ENCODE data around the gene PAGE3.

The PAGE3 gene

GRCh38 chrX:55264816-55265215 is at the start of gene PAGE3:
TSS of gene PAGE3 (minus strand) at chrX:55264916. CDS start at chrX:55263903, 1,013 bp downstream.
- no peak within 1 kb of the TSS for H3K27ac ChIP-seq (ENCODE audit: low read depth, low read length)
- no peak within 1 kb of the TSS for H3K9ac ChIP-seq (ENCODE audit: low read depth in 1 of 2, low read length in 2 of 2)
- no peaks in the 10 kb centered on the region for H3K4me1 ChIP-seq (ENCODE audit: control insufficient read depth in 1 of 2, insufficient read depth in 2 of 2, low read length in 2 of 2)
- H3K36me3 ChIP-seq (ENCODE audit: control insufficient read depth in 1 of 2, insufficient read depth in 2 of 2, low read length in 2 of 2), result no peaks in the 10 kb centered on the region
- H3K9me3 ChIP-seq (ENCODE audit: control insufficient read depth in 1 of 2, low read length in 2 of 2), result no peaks in the 10 kb centered on the region
- H3K4me3 ChIP-seq (ENCODE audit: low read depth in 1 of 2, low read length in 2 of 2), result no peak within 1 kb of the TSS
- no peaks in the 10 kb centered on the region for H3K27me3 ChIP-seq (ENCODE audit: control insufficient read depth in 1 of 2, insufficient read depth in 2 of 2, low read length in 2 of 2)

- no peaks in the 10 kb centered on the region for H3K4me1 ChIP-seq (ENCODE audit: control insufficient read depth in 1 of 2, insufficient read depth in 2 of 2, low read length in 2 of 2)
- H3K27me3 ChIP-seq (ENCODE audit: control insufficient read depth in 1 of 2, insufficient read depth in 2 of 2, low read length in 2 of 2), result no peaks in the 10 kb centered on the region
- no peak overlapping the region for H3K9ac ChIP-seq (ENCODE audit: low read depth in 1 of 2, low read length in 2 of 2)
- no peaks in the 10 kb centered on the region for H3K9me3 ChIP-seq (ENCODE audit: control insufficient read depth in 1 of 2, low read length in 2 of 2)
- H3K4me3 ChIP-seq (ENCODE audit: low read depth in 1 of 2, low read length in 2 of 2), result no peak overlapping the region
- H3K27ac ChIP-seq (ENCODE audit: low read depth, low read length), result no peak overlapping the region
- no peaks in the 10 kb centered on the region for H3K36me3 ChIP-seq (ENCODE audit: control insufficient read depth in 1 of 2, insufficient read depth in 2 of 2, low read length in 2 of 2)
Observed at GRCh38 chrX:55312655-55313054, 47.9 kb upstream of the PAGE3 start.

DNA sequence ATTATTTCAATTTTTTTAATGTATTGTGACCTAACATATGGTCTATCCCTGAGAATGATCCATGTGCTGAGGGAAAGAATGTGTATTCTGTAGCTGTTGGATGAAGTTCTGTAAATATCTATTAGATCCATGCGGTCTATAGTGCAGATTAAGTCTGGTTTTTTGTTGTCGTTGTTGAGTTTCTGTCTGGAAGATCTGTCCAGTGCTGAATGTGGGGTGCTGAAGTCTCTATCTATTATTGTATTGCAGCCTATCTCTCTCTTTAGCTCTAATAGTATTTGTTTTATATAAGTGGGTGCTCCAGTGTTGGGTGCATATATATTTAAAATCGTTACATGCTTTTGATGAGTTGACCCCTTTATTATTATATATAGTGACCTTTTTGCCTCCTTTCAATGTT is 26.2 kb upstream of the PAGE3 start:
- Histone ChIP-seq H3K27me3 (ENCODE audit: control insufficient read depth in 1 of 2, insufficient read depth in 2 of 2, low read length in 2 of 2) (no peaks in the 10 kb centered on the region), H3K4me1 (ENCODE audit: control insufficient read depth in 1 of 2, insufficient read depth in 2 of 2, low read length in 2 of 2) (no peaks in the 10 kb centered on the region), H3K9ac (ENCODE audit: low read depth in 1 of 2, low read length in 2 of 2) (no peak overlapping the region), H3K4me3 (ENCODE audit: low read depth in 1 of 2, low read length in 2 of 2) (no peak overlapping the region), H3K9me3 (ENCODE audit: control insufficient read depth in 1 of 2, low read length in 2 of 2) (no peaks in the 10 kb centered on the region), H3K36me3 (ENCODE audit: control insufficient read depth in 1 of 2, insufficient read depth in 2 of 2, low read length in 2 of 2) (no peaks in the 10 kb centered on the region), H3K27ac (ENCODE audit: low read depth, low read length) (no peak overlapping the region)

- H3K27me3 ChIP-seq (ENCODE audit: control insufficient read depth in 1 of 2, insufficient read depth in 2 of 2, low read length in 2 of 2), result no peaks in the 10 kb centered on the region
- no peaks in the 10 kb centered on the region for H3K4me1 ChIP-seq (ENCODE audit: control insufficient read depth in 1 of 2, insufficient read depth in 2 of 2, low read length in 2 of 2)
- no peak overlapping the region for H3K4me3 ChIP-seq (ENCODE audit: low read depth in 1 of 2, low read length in 2 of 2)
- no peak overlapping the region for H3K27ac ChIP-seq (ENCODE audit: low read depth, low read length)
- H3K9me3 ChIP-seq (ENCODE audit: control insufficient read depth in 1 of 2, low read length in 2 of 2), result no peaks in the 10 kb centered on the region
- H3K36me3 ChIP-seq (ENCODE audit: control insufficient read depth in 1 of 2, insufficient read depth in 2 of 2, low read length in 2 of 2), result no peaks in the 10 kb centered on the region
- no peak overlapping the region for H3K9ac ChIP-seq (ENCODE audit: low read depth in 1 of 2, low read length in 2 of 2)
Observed at GRCh38 chrX:55279832-55280231, 15.1 kb upstream of the PAGE3 start.

DNA sequence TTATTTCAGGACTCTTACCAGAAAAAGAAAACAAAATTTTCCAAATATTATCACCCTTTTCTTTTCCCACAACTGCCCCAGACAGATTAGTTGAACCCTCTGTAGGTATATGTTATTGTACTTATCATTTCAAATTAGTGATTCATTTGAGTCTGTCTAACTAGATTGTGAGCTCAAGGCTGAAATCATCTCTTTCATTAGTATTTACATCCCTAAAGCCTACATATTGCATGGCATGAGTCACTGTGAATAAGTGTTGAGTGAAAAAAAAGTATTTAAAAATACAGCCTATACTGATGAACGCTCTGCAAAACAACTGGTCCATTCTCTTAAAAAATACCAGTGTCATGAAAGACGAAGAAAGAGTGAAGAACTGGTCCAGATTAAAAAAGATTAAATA is 3.9 kb downstream of the PAGE3 start:
- Histone ChIP-seq H3K9me3 (ENCODE audit: control insufficient read depth in 1 of 2, low read length in 2 of 2) (no peaks in the 10 kb centered on the region), H3K9ac (ENCODE audit: low read depth in 1 of 2, low read length in 2 of 2) (no peak overlapping the region), H3K4me3 (ENCODE audit: low read depth in 1 of 2, low read length in 2 of 2) (no peak overlapping the region), H3K27ac (ENCODE audit: low read depth, low read length) (no peak overlapping the region), H3K4me1 (ENCODE audit: control insufficient read depth in 1 of 2, insufficient read depth in 2 of 2, low read length in 2 of 2) (no peaks in the 10 kb centered on the region), H3K27me3 (ENCODE audit: control insufficient read depth in 1 of 2, insufficient read depth in 2 of 2, low read length in 2 of 2) (no peaks in the 10 kb centered on the region), H3K36me3 (ENCODE audit: control insufficient read depth in 1 of 2, insufficient read depth in 2 of 2, low read length in 2 of 2) (no peaks in the 10 kb centered on the region)

DNA sequence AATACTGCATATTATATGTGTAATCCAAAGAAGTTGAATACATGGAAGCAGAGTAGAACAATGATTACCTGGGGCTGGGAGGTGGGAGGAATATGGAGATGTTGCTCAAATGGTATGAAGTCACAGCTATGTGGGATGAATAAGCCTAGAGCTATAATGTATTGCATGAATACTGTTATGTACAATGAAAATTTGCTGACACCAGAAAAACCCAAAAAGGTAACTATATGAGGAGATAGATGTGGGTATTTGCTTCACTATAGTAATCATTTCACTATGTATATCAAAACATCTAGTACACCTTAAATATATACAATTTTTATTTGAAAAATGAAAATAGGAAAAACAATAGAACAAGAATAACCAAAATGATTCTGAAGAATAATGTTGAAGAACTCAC is 11.2 kb downstream of the PAGE3 start:
- Histone ChIP-seq H3K4me1 (ENCODE audit: control insufficient read depth in 1 of 2, insufficient read depth in 2 of 2, low read length in 2 of 2) (no peaks in the 10 kb centered on the region), H3K9me3 (ENCODE audit: control insufficient read depth in 1 of 2, low read length in 2 of 2) (no peaks in the 10 kb centered on the region), H3K4me3 (ENCODE audit: low read depth in 1 of 2, low read length in 2 of 2) (no peak overlapping the region), H3K36me3 (ENCODE audit: control insufficient read depth in 1 of 2, insufficient read depth in 2 of 2, low read length in 2 of 2) (no peaks in the 10 kb centered on the region), H3K9ac (ENCODE audit: low read depth in 1 of 2, low read length in 2 of 2) (no peak overlapping the region), H3K27ac (ENCODE audit: low read depth, low read length) (no peak overlapping the region), H3K27me3 (ENCODE audit: control insufficient read depth in 1 of 2, insufficient read depth in 2 of 2, low read length in 2 of 2) (no peaks in the 10 kb centered on the region)

DNA sequence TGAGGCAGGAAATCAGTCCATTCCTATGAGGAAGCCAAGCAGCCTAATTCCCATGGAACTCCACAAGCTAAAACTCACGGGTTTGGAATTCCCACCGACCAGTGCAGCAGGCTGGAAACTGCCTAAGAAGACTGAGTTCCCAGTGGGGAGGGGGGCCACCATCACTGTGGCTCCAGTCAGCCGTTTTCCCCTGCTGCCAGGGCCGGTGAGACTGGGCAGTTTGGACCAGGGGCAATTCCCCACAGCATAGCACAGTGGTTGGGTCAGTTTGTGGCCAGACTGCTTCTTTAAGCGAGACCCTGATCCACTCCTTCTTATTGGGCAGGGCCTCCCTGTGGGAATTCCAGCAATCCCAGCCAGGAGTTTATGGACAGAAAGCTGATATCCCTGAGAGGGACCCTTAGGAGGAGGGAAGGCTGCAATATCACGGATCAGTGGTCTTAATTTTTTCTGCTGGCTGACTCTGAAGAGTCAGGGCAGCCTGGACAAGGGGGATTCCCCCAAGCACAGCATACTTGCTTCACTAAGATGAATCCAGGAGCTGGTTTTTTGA is 23.9 kb downstream of the PAGE3 start:
- Histone ChIP-seq H3K4me1 (ENCODE audit: control insufficient read depth in 1 of 2, insufficient read depth in 2 of 2, low read length in 2 of 2) (no peaks in the 10 kb centered on the region), H3K36me3 (ENCODE audit: control insufficient read depth in 1 of 2, insufficient read depth in 2 of 2, low read length in 2 of 2) (no peaks in the 10 kb centered on the region), H3K27me3 (ENCODE audit: control insufficient read depth in 1 of 2, insufficient read depth in 2 of 2, low read length in 2 of 2) (no peaks in the 10 kb centered on the region), H3K9me3 (ENCODE audit: control insufficient read depth in 1 of 2, low read length in 2 of 2) (no peaks in the 10 kb centered on the region), H3K9ac (ENCODE audit: low read depth in 1 of 2, low read length in 2 of 2) (no peak overlapping the region), H3K4me3 (ENCODE audit: low read depth in 1 of 2, low read length in 2 of 2) (no peak overlapping the region), H3K27ac (ENCODE audit: low read depth, low read length) (no peak overlapping the region)

DNA sequence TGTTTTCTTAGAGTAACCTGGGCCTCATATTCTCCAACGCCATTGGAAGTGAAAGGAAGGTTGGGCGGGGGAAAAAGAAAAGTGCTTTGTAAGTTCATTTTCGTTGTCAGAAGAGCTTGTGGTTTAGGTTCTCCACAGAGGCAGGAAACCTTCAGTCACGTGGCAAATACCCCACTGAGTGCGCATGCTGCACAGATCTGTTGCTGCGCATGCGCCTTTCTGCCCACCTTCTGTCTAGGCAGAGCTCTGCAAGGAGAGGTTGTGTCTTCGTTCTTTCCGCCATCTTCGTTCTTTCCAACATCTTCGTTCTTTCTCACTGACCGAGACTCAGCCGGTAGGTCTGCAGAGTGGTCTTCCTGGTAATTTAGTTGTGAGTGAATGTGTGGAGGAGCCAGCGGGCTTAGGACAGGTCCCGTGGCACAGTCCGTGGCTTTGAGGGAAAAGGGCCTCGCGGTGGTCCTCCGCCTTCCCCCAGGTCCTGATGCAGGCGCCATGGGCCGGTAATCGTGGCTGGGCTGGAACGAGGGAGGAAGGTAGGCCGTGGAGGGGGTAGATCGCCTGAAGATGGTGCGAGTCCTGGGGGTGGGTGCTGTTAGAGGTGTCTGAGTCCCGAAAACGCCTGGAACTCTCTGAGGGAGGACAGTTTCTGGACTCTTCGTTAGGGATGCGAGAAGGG is 44.5 kb downstream of the PAGE3 start, which contains the start of gene PAGE5:
TSS of gene PAGE5 (plus strand) at position 228 of the 676 bp plus-strand sequence. CDS start 1,037 bp downstream, outside the sequence.
- no peak within 1 kb of the TSS for H3K9ac ChIP-seq (ENCODE audit: low read depth in 1 of 2, low read length in 2 of 2)
- H3K9me3 ChIP-seq (ENCODE audit: control insufficient read depth in 1 of 2, low read length in 2 of 2), result no peaks in the 10 kb centered on the region
- no peak within 1 kb of the TSS for H3K4me3 ChIP-seq (ENCODE audit: low read depth in 1 of 2, low read length in 2 of 2)
- no peaks in the 10 kb centered on the region for H3K4me1 ChIP-seq (ENCODE audit: control insufficient read depth in 1 of 2, insufficient read depth in 2 of 2, low read length in 2 of 2)
- no peaks in the 10 kb centered on the region for H3K36me3 ChIP-seq (ENCODE audit: control insufficient read depth in 1 of 2, insufficient read depth in 2 of 2, low read length in 2 of 2)
- H3K27ac ChIP-seq (ENCODE audit: low read depth, low read length), result no peak within 1 kb of the TSS
- H3K27me3 ChIP-seq (ENCODE audit: control insufficient read depth in 1 of 2, insufficient read depth in 2 of 2, low read length in 2 of 2), result no peaks in the 10 kb centered on the region

DNA sequence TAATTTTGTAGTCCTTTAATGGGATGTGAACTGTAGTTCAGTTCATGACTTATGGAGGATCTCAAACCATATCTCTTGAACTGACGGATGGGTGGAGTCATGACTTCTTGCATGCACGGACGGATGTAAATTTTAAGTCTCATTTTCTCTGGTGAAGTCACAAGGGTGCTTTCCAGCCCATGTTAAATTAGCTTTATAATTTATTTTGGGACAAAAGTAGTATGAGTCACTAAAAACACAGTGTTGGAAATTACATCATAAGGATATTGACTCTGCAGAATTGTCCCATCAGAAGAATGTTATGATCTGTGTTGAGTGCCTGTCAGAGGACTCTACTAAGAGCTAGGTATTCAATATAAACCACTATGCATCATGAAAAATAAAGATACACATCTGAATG is 51.3 kb downstream of the PAGE3 start:
- Histone ChIP-seq H3K27me3 (ENCODE audit: control insufficient read depth in 1 of 2, insufficient read depth in 2 of 2, low read length in 2 of 2) (no peaks in the 10 kb centered on the region), H3K9me3 (ENCODE audit: control insufficient read depth in 1 of 2, low read length in 2 of 2) (no peaks in the 10 kb centered on the region), H3K27ac (ENCODE audit: low read depth, low read length) (no peak overlapping the region), H3K4me1 (ENCODE audit: control insufficient read depth in 1 of 2, insufficient read depth in 2 of 2, low read length in 2 of 2) (no peaks in the 10 kb centered on the region), H3K9ac (ENCODE audit: low read depth in 1 of 2, low read length in 2 of 2) (no peak overlapping the region), H3K36me3 (ENCODE audit: control insufficient read depth in 1 of 2, insufficient read depth in 2 of 2, low read length in 2 of 2) (no peaks in the 10 kb centered on the region), H3K4me3 (ENCODE audit: low read depth in 1 of 2, low read length in 2 of 2) (no peak overlapping the region)

GRCh38 chrX:55210931-55211677 is 53.6 kb downstream of the PAGE3 start:
- H3K27ac ChIP-seq (ENCODE audit: low read depth, low read length), result no peak overlapping the region
- H3K9me3 ChIP-seq (ENCODE audit: control insufficient read depth in 1 of 2, low read length in 2 of 2), result no peaks in the 10 kb centered on the region
- no peaks in the 10 kb centered on the region for H3K4me1 ChIP-seq (ENCODE audit: control insufficient read depth in 1 of 2, insufficient read depth in 2 of 2, low read length in 2 of 2)
- H3K4me3 ChIP-seq (ENCODE audit: low read depth in 1 of 2, low read length in 2 of 2), result peak overlapping the region in 1 of 2 donors; percentile 34
- H3K36me3 ChIP-seq (ENCODE audit: control insufficient read depth in 1 of 2, insufficient read depth in 2 of 2, low read length in 2 of 2), result no peaks in the 10 kb centered on the region
- H3K27me3 ChIP-seq (ENCODE audit: control insufficient read depth in 1 of 2, insufficient read depth in 2 of 2, low read length in 2 of 2), result no peaks in the 10 kb centered on the region
- no peak overlapping the region for H3K9ac ChIP-seq (ENCODE audit: low read depth in 1 of 2, low read length in 2 of 2)

All from duodenal mucosa (tissue), 2 donors.